ENCODE results near the gene PCDH15. TPM values are rescaled to one million over a fixed set of nuclear protein-coding genes. Genes with fewer than 3 reads are reported as not detected.

PCDH15 gene
- total RNA-seq, 1 experiment from 2014 or later: 0.59 TPM

DNA sequence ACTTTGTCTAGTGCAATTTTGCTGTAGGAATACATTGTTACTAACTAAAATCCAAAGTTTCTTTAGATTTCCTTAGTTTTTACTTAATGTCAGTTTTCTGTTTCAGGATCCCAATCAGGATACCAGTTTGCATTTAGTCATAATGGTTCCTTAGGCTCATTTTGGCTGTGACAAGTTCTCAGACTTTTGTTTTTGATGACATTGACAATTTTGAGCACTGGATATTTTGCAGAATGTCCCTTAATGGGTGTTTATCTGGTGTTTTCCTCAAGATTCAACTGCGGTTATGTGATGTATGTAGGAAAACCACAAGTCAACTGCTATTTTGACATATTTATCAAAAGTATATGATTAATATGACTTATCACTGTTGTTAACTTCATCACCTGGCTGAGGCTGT is 482.6 kb downstream of the PCDH15 start:
- Mint-ChIP-seq H3K9me3 (peaks cover 19% of the 10 kb centered on the region), H3K27ac (no peak overlapping the region), H3K27me3 (ENCODE audit: low read depth) (no peaks in the 10 kb centered on the region), H3K4me1 (no peaks in the 10 kb centered on the region), H3K4me3 (no peak overlapping the region), H3K36me3 (0 out of 2 replicates have a peak, but pooled peaks cover 4% of the 10 kb centered on the region)
- CTCF ChIA-PET: no interaction called here
- no peak for DNase-seq (ENCODE audit: low spot score)
- no peak for ATAC-seq
- TF ChIP-seq, protein P1, sequence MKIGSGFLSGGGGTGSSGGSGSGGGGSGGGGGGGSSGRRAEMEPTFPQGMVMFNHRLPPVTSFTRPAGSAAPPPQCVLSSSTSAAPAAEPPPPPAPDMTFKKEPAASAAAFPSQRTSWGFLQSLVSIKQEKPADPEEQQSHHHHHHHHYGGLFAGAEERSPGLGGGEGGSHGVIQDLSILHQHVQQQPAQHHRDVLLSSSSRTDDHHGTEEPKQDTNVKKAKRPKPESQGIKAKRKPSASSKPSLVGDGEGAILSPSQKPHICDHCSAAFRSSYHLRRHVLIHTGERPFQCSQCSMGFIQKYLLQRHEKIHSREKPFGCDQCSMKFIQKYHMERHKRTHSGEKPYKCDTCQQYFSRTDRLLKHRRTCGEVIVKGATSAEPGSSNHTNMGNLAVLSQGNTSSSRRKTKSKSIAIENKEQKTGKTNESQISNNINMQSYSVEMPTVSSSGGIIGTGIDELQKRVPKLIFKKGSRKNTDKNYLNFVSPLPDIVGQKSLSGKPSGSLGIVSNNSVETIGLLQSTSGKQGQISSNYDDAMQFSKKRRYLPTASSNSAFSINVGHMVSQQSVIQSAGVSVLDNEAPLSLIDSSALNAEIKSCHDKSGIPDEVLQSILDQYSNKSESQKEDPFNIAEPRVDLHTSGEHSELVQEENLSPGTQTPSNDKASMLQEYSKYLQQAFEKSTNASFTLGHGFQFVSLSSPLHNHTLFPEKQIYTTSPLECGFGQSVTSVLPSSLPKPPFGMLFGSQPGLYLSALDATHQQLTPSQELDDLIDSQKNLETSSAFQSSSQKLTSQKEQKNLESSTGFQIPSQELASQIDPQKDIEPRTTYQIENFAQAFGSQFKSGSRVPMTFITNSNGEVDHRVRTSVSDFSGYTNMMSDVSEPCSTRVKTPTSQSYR (CRISPR knock-in tag; IDR thresholded peaks at IDR 0.05): no peak
- TF ChIP-seq JUN (CRISPR knock-in tag; IDR thresholded peaks at IDR 0.05): no peak
- no peak for TF ChIP-seq MXD4 (CRISPR knock-in tag; IDR thresholded peaks at IDR 0.05; ENCODE audit: borderline replicate concordance)
- TF ChIP-seq, protein P2, sequence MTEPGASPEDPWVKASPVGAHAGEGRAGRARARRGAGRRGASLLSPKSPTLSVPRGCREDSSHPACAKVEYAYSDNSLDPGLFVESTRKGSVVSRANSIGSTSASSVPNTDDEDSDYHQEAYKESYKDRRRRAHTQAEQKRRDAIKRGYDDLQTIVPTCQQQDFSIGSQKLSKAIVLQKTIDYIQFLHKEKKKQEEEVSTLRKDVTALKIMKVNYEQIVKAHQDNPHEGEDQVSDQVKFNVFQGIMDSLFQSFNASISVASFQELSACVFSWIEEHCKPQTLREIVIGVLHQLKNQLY (CRISPR knock-in tag; IDR thresholded peaks at IDR 0.05): no peak
- TF ChIP-seq, protein P3, sequence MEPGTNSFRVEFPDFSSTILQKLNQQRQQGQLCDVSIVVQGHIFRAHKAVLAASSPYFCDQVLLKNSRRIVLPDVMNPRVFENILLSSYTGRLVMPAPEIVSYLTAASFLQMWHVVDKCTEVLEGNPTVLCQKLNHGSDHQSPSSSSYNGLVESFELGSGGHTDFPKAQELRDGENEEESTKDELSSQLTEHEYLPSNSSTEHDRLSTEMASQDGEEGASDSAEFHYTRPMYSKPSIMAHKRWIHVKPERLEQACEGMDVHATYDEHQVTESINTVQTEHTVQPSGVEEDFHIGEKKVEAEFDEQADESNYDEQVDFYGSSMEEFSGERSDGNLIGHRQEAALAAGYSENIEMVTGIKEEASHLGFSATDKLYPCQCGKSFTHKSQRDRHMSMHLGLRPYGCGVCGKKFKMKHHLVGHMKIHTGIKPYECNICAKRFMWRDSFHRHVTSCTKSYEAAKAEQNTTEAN (CRISPR knock-in tag; IDR thresholded peaks at IDR 0.05): no peak
- TF ChIP-seq, protein P4, sequence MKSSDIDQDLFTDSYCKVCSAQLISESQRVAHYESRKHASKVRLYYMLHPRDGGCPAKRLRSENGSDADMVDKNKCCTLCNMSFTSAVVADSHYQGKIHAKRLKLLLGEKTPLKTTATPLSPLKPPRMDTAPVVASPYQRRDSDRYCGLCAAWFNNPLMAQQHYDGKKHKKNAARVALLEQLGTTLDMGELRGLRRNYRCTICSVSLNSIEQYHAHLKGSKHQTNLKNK (CRISPR knock-in tag; IDR thresholded peaks at IDR 0.05): no peak
- TF ChIP-seq, protein P5, sequence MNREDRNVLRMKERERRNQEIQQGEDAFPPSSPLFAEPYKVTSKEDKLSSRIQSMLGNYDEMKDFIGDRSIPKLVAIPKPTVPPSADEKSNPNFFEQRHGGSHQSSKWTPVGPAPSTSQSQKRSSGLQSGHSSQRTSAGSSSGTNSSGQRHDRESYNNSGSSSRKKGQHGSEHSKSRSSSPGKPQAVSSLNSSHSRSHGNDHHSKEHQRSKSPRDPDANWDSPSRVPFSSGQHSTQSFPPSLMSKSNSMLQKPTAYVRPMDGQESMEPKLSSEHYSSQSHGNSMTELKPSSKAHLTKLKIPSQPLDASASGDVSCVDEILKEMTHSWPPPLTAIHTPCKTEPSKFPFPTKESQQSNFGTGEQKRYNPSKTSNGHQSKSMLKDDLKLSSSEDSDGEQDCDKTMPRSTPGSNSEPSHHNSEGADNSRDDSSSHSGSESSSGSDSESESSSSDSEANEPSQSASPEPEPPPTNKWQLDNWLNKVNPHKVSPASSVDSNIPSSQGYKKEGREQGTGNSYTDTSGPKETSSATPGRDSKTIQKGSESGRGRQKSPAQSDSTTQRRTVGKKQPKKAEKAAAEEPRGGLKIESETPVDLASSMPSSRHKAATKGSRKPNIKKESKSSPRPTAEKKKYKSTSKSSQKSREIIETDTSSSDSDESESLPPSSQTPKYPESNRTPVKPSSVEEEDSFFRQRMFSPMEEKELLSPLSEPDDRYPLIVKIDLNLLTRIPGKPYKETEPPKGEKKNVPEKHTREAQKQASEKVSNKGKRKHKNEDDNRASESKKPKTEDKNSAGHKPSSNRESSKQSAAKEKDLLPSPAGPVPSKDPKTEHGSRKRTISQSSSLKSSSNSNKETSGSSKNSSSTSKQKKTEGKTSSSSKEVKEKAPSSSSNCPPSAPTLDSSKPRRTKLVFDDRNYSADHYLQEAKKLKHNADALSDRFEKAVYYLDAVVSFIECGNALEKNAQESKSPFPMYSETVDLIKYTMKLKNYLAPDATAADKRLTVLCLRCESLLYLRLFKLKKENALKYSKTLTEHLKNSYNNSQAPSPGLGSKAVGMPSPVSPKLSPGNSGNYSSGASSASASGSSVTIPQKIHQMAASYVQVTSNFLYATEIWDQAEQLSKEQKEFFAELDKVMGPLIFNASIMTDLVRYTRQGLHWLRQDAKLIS (CRISPR knock-in tag; IDR thresholded peaks at IDR 0.05; ENCODE audit: borderline replicate concordance): no peak
- no peak for TF ChIP-seq ETV6 (CRISPR knock-in tag; IDR thresholded peaks at IDR 0.05)
- TF ChIP-seq, protein P6, sequence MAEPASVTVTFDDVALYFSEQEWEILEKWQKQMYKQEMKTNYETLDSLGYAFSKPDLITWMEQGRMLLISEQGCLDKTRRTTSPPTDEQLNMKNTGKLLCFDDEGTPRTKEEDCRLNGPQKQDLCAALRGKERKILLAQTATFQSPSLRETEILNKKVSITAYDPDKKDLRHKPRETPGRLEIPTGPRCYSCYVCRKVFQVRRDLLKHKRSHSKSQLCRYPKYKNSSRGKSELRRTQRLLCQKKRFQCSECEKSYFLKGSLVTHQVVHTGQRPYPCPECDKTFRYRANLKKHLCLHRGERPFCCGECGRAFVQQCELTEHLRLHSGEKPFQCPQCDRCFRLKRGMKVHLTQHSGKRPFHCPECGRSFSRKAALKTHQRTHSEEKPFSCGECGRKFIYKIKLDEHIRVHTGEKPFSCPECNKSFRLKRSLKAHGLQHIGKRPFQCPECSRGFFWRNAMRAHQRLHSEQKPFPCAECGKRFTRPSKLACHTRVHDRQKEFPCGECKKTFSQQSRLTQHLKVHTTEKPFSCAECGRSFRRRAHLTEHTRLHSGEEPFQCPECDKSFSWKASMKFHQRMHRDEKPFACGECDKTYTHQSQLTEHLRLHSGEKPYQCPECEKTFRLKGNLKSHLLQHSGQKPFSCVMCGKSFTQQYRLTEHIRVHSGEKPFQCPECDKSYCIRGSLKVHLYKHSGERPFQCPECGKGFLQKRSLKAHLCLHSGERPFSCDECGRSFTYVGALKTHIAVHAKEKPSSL (CRISPR knock-in tag; conservative IDR thresholded peaks at IDR 0.05): no peak
- TF ChIP-seq, protein P7, sequence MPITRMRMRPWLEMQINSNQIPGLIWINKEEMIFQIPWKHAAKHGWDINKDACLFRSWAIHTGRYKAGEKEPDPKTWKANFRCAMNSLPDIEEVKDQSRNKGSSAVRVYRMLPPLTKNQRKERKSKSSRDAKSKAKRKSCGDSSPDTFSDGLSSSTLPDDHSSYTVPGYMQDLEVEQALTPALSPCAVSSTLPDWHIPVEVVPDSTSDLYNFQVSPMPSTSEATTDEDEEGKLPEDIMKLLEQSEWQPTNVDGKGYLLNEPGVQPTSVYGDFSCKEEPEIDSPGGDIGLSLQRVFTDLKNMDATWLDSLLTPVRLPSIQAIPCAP (CRISPR knock-in tag; IDR thresholded peaks at IDR 0.05): no peak
- TF ChIP-seq ZBTB21 (CRISPR knock-in tag; IDR thresholded peaks at IDR 0.05; ENCODE audit: borderline replicate concordance): no peak
- TF ChIP-seq, protein P8, sequence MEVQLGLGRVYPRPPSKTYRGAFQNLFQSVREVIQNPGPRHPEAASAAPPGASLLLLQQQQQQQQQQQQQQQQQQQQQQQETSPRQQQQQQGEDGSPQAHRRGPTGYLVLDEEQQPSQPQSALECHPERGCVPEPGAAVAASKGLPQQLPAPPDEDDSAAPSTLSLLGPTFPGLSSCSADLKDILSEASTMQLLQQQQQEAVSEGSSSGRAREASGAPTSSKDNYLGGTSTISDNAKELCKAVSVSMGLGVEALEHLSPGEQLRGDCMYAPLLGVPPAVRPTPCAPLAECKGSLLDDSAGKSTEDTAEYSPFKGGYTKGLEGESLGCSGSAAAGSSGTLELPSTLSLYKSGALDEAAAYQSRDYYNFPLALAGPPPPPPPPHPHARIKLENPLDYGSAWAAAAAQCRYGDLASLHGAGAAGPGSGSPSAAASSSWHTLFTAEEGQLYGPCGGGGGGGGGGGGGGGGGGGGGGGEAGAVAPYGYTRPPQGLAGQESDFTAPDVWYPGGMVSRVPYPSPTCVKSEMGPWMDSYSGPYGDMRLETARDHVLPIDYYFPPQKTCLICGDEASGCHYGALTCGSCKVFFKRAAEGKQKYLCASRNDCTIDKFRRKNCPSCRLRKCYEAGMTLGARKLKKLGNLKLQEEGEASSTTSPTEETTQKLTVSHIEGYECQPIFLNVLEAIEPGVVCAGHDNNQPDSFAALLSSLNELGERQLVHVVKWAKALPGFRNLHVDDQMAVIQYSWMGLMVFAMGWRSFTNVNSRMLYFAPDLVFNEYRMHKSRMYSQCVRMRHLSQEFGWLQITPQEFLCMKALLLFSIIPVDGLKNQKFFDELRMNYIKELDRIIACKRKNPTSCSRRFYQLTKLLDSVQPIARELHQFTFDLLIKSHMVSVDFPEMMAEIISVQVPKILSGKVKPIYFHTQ (CRISPR knock-in tag; IDR thresholded peaks at IDR 0.05): no peak
- POLR2A ChIA-PET: no interaction called here

Data from WTC11 (cell line).